ENCODE measurements around the gene AUNIP. TPM values are rescaled to one million over a fixed set of nuclear protein-coding genes. Genes with fewer than 3 reads are reported as not detected.

The AUNIP gene, protein sequence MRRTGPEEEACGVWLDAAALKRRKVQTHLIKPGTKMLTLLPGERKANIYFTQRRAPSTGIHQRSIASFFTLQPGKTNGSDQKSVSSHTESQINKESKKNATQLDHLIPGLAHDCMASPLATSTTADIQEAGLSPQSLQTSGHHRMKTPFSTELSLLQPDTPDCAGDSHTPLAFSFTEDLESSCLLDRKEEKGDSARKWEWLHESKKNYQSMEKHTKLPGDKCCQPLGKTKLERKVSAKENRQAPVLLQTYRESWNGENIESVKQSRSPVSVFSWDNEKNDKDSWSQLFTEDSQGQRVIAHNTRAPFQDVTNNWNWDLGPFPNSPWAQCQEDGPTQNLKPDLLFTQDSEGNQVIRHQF
- total RNA-seq (2012; rRNA removed), result 2.3 and 4.6 TPM in 2 replicates

DNA sequence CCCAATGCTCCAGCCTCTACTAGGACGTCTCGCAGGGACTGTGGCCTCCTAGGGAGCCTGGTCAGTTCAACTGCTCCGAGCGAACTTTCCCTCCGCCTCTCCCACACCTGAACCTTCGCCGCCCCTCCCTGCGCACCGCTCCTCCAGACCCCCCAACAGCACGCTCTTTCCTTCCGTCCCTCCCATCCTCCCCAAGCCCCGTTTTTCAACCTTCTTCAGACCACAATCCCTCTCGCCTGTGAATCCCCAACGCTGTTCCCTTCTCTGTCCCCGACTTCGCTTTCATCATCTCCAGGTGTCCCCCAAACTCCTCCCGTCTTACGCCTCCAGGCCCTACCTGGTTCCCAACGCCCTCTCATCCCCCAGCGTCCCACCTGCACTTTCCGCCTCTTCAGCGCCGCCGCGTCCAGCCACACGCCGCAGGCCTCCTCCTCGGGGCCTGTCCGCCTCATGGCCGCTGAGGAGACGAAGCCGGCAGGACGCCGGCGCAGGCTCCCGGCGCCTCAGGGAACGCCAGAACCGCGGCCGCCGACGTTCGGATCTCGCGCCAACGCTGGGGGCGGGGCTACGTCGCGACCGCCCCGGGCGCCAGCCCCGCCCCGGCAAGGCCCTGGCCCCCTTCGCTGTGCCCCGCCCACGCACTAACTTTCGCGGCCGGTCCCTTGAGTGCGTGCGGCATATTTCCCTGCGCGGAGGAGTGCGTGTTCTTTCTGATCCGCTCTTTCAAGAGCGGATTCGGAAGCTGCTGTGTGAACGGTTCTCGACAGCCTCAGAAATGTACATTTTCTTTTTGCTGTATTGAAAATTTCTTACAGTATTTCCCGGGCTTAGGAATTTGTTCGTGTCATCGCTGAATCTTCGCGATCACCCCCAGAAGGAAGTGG, at the start of gene AUNIP:
TSS of gene AUNIP (minus strand) at position 552 of the 884 bp plus-strand sequence. CDS start at position 452, 100 bp downstream.
- H3K36me3 ChIP-seq (ENCODE audit: insufficient read depth, low read length), result peaks cover 16% of the 10 kb centered on the region
- H3K27me3 ChIP-seq (ENCODE audit: control insufficient read depth, insufficient read depth, low read length), result no peaks in the 10 kb centered on the region
- peak within 1 kb of the TSS; percentile 89 for H3K9ac ChIP-seq (ENCODE audit: low read depth, low read length)
- peaks cover 14% of the 10 kb centered on the region for H3K4me1 ChIP-seq (ENCODE audit: control insufficient read depth, insufficient read depth, low read length)
- H3K4me3 ChIP-seq (ENCODE audit: low read length), result peak within 1 kb of the TSS; percentile 79
- no peaks in the 10 kb centered on the region for H3K9me3 ChIP-seq (replicated peaks; ENCODE audit: low read length)
- peak within 1 kb of the TSS; percentile 98 for H3K4me2 ChIP-seq (ENCODE audit: low read length)

DNA sequence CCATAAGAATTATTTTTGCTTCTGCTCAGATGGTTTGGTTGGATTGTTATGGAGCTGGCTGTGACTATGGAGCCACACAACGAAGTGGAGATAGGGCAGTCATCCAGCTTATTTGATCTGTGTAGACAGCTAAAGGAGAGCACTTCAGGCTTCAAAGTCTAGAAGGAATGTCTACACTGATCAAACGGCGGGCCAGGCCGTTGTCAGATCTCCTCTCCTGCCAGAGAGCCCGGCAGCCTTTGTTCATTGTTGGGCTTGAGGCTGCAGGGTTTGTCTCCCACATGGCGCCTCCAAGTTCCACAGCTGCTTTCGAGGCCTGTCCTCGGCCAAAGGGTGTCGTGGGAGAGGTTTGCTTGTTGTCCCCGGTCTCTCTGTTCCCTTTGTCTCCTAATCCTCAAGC, 49.8 kb upstream of the AUNIP start:
- Histone ChIP-seq H3K4me1 (ENCODE audit: control insufficient read depth, insufficient read depth, low read length) (peaks cover 23% of the 10 kb centered on the region), H3K4me3 (ENCODE audit: low read length) (no peak overlapping the region), H3K4me2 (ENCODE audit: low read length) (no peak overlapping the region), H3K36me3 (ENCODE audit: insufficient read depth, low read length) (no peaks in the 10 kb centered on the region), H3K9ac (ENCODE audit: low read depth, low read length) (no peak overlapping the region), H3K9me3 (replicated peaks; ENCODE audit: low read length) (no peaks in the 10 kb centered on the region), H3K27me3 (ENCODE audit: control insufficient read depth, insufficient read depth, low read length) (no peaks in the 10 kb centered on the region)

DNA sequence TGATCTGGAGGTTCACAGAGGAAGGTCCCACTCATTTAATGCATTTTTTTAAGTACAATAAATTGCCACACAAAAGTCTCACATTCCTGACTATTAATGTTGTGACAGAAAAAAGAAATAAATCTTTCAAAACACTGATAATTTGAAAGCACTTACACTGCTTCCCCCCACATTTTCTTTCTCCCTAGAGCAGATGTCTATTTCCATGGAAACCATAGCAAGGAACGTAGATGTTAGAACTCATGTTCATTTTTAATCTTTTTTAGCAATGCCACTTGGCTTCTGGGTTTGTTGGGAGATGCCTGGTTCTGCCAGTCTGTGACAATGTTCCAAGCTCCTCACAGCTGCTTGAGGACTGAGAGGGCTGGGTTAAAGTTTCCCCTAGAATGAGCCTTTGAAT, 48.9 kb upstream of the AUNIP start:
- no peak overlapping the region for H3K9ac ChIP-seq (ENCODE audit: low read depth, low read length)
- H3K27me3 ChIP-seq (ENCODE audit: control insufficient read depth, insufficient read depth, low read length), result no peaks in the 10 kb centered on the region
- H3K4me2 ChIP-seq (ENCODE audit: low read length), result no peak overlapping the region
- peaks cover 31% of the 10 kb centered on the region for H3K4me1 ChIP-seq (ENCODE audit: control insufficient read depth, insufficient read depth, low read length)
- no peaks in the 10 kb centered on the region for H3K9me3 ChIP-seq (replicated peaks; ENCODE audit: low read length)
- no peak overlapping the region for H3K4me3 ChIP-seq (ENCODE audit: low read length)
- H3K36me3 ChIP-seq (ENCODE audit: insufficient read depth, low read length), result peaks cover 4% of the 10 kb centered on the region

DNA sequence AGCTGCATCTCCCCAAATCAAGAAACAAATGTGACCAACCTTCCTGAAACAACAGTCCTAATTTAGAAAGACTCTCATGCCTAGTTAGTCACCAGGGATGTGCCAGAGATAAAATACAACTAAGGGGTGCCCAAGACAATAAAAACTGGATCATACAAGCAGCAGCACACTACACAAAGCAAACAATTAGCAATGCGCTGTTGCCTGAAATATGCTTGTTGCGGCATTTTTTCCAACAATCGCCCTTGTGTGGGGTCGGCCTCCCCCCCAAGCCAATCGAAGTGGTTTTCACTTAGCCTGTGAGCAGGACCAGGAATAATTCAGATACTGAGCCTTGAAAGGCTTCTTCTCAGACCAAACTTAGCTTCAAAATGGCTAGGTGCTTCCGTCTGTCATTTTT, 48.3 kb upstream of the AUNIP start:
- Histone ChIP-seq H3K9me3 (replicated peaks; ENCODE audit: low read length) (no peaks in the 10 kb centered on the region), H3K4me2 (ENCODE audit: low read length) (no peak overlapping the region), H3K9ac (ENCODE audit: low read depth, low read length) (no peak overlapping the region), H3K36me3 (ENCODE audit: insufficient read depth, low read length) (peaks cover 6% of the 10 kb centered on the region), H3K27me3 (ENCODE audit: control insufficient read depth, insufficient read depth, low read length) (no peaks in the 10 kb centered on the region), H3K4me3 (ENCODE audit: low read length) (no peak overlapping the region), H3K4me1 (ENCODE audit: control insufficient read depth, insufficient read depth, low read length) (peaks cover 30% of the 10 kb centered on the region)

DNA sequence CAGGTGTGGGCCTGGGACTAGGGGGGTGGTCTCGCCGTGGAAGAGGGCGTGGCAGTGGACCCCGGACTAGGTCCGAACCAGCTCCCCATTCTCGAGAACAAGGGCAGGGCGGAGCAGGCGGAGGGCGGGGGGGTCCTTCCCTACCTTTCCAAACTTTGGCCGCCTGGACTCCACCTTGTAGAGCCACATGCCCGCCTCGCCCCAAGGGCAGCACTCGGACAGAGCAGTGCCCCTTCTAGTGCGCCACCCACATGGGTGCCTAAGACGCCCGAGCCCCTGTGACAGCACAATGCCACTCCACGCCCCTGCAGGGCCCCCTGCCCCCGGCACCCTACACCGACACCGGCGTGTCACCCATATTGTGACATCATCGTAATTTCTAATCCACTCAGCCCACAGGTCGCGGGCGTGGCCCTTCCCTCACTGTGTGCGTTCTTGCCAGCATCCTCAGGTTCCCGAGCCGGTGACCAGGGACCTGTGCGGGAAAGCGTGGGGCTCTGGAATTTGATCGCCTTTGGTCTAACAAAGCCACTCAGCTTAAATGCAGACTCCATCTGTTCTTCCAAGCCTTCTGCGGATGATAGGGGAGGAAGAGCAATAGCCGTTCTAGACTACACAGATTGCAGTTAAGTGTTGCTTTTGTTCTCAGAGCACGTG, 47.5 kb upstream of the AUNIP start:
- peak overlapping the region; percentile 24 for H3K9ac ChIP-seq (ENCODE audit: low read depth, low read length)
- H3K4me3 ChIP-seq (ENCODE audit: low read length), result peak overlapping the region; percentile 72

DNA sequence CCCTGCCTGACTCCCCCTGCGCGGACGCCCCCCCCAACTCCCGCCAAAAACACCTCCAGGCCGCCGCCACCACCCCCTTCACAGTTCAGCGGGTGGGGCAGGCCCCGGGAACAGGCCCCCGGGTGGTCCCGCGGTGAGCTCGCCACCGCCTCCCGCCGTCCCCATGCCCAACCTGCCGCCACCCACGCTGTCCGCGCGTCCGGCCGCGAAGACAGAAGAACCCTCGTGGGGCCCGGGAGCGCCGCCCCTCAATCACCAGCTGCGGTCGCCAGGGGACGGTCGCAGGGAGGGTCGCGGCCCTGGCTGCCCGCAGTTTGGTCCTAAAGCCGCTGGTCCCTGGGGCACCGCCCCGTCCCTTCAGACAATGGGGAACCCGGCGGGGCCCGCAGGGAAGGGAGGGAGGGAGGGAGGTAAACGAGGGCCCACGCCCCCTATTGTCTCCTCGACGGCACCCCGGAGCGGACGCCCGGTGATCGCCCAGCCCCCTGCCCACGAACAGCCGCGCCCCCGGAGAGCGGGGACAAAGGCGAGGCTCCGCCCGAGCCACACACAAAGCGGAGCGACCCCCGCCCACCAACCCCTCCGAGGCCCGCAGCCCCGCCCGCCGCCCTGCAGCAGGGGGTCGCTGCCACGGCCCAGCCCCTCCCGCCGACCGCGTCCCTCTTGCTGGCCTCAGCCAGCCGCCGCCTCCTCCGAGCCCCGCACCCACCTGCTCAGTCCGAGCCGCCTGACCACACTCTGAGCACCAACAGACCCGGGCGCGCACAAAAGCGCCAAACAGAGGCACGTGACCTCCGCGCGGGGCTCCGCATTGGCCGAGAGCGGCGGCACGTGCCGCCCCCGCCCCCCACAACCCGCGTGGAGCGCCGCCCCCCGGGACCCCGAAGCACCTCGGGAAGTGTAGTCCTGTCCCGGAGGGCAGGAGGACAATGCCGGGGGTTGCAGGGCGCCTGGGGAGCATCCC, 46.7 kb upstream of the AUNIP start, which contains the start of gene STMN1:
TSS of gene STMN1 (minus strand) at position 740 of the 964 bp plus-strand sequence. CDS start 1,743 bp downstream, outside the sequence.
- H3K4me3 ChIP-seq (ENCODE audit: low read length), result peak within 1 kb of the TSS; percentile 72
- H3K4me2 ChIP-seq (ENCODE audit: low read length), result peak within 1 kb of the TSS; percentile 79
- H3K27me3 ChIP-seq (ENCODE audit: control insufficient read depth, insufficient read depth, low read length), result no peaks in the 10 kb centered on the region
- peaks cover 17% of the 10 kb centered on the region for H3K36me3 ChIP-seq (ENCODE audit: insufficient read depth, low read length)
- H3K9me3 ChIP-seq (replicated peaks; ENCODE audit: low read length), result no peaks in the 10 kb centered on the region
- peaks cover 22% of the 10 kb centered on the region for H3K4me1 ChIP-seq (ENCODE audit: control insufficient read depth, insufficient read depth, low read length)
- H3K9ac ChIP-seq (ENCODE audit: low read depth, low read length), result peak within 1 kb of the TSS; percentile 90

More for the DNA sequence above, 47.5 kb upstream of the AUNIP start:
- H3K4me2 ChIP-seq (ENCODE audit: low read length), result peak overlapping the region; percentile 79
- H3K4me1 ChIP-seq (ENCODE audit: control insufficient read depth, insufficient read depth, low read length), result peaks cover 22% of the 10 kb centered on the region
- H3K36me3 ChIP-seq (ENCODE audit: insufficient read depth, low read length), result peaks cover 11% of the 10 kb centered on the region
- no peaks in the 10 kb centered on the region for H3K27me3 ChIP-seq (ENCODE audit: control insufficient read depth, insufficient read depth, low read length)
- no peaks in the 10 kb centered on the region for H3K9me3 ChIP-seq (replicated peaks; ENCODE audit: low read length)

DNA sequence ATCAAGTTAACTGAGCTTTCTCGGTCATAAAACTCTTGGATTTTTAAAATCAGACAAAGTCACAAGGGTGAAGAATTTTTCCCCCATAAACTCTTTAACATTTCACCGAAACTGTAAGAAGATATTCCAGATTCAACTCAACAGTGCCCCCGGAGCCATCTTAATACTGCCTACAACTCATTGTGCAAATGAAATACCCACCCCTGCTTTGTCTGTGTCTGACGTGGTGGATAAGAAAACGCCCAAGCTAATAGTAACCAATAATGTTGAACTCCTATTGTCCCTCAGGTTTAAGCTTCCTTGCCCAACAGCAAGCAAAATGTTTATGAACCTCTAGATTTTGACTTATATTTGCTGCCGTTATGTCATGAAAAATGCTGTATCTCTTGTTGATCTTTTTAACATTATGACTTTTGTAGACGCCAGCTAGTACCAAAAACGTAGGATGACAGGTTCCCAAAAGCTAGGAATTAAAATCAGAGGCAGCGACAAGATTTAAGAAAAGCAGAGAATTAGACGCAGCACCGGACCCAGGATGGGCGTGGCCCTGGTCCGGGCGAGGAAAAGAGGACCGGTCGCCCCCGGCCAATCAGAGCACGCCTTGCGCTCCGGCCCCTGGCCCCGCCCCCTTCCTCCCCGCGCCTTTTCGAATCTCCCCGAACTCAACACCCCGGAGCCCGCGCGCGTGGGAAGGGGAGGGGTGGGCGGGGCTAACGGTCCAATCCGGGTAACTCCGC, 45.9 kb upstream of the AUNIP start:
- Histone ChIP-seq H3K36me3 (ENCODE audit: insufficient read depth, low read length) (peaks cover 25% of the 10 kb centered on the region), H3K4me1 (ENCODE audit: control insufficient read depth, insufficient read depth, low read length) (peaks cover 22% of the 10 kb centered on the region), H3K9me3 (replicated peaks; ENCODE audit: low read length) (no peaks in the 10 kb centered on the region), H3K9ac (ENCODE audit: low read depth, low read length) (peak overlapping the region; percentile 90), H3K4me3 (ENCODE audit: low read length) (peak overlapping the region; percentile 72), H3K27me3 (ENCODE audit: control insufficient read depth, insufficient read depth, low read length) (no peaks in the 10 kb centered on the region), H3K4me2 (ENCODE audit: low read length) (peak overlapping the region; percentile 79)

DNA sequence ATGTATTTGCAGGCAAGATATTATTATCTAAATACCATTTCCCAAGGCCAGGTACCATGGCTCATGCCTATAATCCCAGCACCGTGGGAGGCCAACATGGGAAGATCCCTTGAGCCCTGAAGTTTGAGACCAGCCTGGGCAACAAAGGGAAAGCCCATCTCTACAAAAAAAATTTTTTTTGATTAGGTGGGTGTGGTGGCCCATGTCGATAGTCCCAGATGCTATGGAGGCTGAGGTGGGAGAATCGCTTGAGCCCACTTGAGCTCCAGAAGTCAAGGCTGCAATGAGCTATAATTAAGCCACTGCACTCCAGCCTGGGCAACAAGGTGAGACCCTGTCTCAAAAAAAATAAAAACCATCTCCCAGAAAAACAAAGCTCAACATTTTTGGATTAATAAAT, 44.7 kb upstream of the AUNIP start:
- H3K4me3 ChIP-seq (ENCODE audit: low read length), result peak overlapping the region; percentile 72
- H3K4me1 ChIP-seq (ENCODE audit: control insufficient read depth, insufficient read depth, low read length), result peaks cover 22% of the 10 kb centered on the region
- no peaks in the 10 kb centered on the region for H3K9me3 ChIP-seq (replicated peaks; ENCODE audit: low read length)
- H3K27me3 ChIP-seq (ENCODE audit: control insufficient read depth, insufficient read depth, low read length), result no peaks in the 10 kb centered on the region
- peaks cover 36% of the 10 kb centered on the region for H3K36me3 ChIP-seq (ENCODE audit: insufficient read depth, low read length)
- H3K4me2 ChIP-seq (ENCODE audit: low read length), result peak overlapping the region; percentile 79
- peak overlapping the region; percentile 84 for H3K9ac ChIP-seq (ENCODE audit: low read depth, low read length)

DNA sequence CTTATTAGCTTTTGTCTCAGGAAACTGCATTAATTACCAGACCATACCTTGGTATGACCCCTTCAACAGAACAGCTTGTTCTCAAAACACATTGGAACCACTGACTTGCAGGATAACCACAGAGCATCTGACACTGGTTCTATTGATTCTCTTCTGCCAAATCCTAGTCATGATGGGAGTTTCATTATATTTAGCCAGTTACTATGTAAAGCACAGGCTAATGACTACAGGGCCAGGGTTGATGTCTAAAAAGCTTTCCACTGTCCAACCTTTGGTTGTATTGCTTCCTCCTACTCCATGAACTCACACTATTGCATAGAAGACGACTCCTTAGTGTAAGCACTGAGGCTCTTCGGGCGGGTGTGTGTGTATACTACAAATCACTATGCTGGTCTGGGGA, 43.2 kb upstream of the AUNIP start:
- Histone ChIP-seq H3K27me3 (ENCODE audit: control insufficient read depth, insufficient read depth, low read length) (no peaks in the 10 kb centered on the region), H3K4me3 (ENCODE audit: low read length) (no peak overlapping the region), H3K4me1 (ENCODE audit: control insufficient read depth, insufficient read depth, low read length) (peaks cover 22% of the 10 kb centered on the region), H3K9ac (ENCODE audit: low read depth, low read length) (no peak overlapping the region), H3K36me3 (ENCODE audit: insufficient read depth, low read length) (peaks cover 46% of the 10 kb centered on the region), H3K9me3 (replicated peaks; ENCODE audit: low read length) (no peaks in the 10 kb centered on the region), H3K4me2 (ENCODE audit: low read length) (no peak overlapping the region)

DNA sequence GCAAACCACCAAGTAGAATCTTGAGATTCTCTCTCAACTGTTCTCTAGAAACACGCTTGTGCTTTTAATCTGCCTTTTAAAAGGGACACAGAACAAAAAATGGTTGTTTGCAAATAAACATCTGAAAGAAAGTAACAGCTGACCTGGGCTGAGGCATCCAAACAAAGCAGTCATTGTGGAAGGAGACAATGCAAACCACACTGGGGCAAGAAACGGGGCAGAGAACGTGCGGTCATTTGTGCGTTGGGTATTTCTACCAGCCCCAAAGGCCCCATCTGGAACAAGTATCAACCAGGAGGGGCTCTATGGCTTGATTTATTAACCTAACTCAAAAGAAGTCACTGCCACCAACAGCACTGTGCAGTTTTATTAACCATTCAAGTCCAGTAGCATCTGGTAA, 41.0 kb upstream of the AUNIP start:
- no peak overlapping the region for H3K4me3 ChIP-seq (ENCODE audit: low read length)
- no peak overlapping the region for H3K9ac ChIP-seq (ENCODE audit: low read depth, low read length)
- H3K36me3 ChIP-seq (ENCODE audit: insufficient read depth, low read length), result peaks cover 48% of the 10 kb centered on the region
- peaks cover 30% of the 10 kb centered on the region for H3K4me1 ChIP-seq (ENCODE audit: control insufficient read depth, insufficient read depth, low read length)
- H3K27me3 ChIP-seq (ENCODE audit: control insufficient read depth, insufficient read depth, low read length), result no peaks in the 10 kb centered on the region
- H3K4me2 ChIP-seq (ENCODE audit: low read length), result no peak overlapping the region
- no peaks in the 10 kb centered on the region for H3K9me3 ChIP-seq (replicated peaks; ENCODE audit: low read length)
